Activated CD8-positive, alpha-beta memory T cell treated with anti-CD3 and anti-CD28 coated beads, Interleukin-2, amount 50 U/mL, for 1 hour (primary cell): ENCODE measurements around the gene RASSF8.

Experiments
- DNase-seq: peaks from one replicate; pipeline ENCODE4 v3.0.0-alpha.2; 2020; ENCODE audit errors: extremely low read depth

Gene RASSF8

DNA sequence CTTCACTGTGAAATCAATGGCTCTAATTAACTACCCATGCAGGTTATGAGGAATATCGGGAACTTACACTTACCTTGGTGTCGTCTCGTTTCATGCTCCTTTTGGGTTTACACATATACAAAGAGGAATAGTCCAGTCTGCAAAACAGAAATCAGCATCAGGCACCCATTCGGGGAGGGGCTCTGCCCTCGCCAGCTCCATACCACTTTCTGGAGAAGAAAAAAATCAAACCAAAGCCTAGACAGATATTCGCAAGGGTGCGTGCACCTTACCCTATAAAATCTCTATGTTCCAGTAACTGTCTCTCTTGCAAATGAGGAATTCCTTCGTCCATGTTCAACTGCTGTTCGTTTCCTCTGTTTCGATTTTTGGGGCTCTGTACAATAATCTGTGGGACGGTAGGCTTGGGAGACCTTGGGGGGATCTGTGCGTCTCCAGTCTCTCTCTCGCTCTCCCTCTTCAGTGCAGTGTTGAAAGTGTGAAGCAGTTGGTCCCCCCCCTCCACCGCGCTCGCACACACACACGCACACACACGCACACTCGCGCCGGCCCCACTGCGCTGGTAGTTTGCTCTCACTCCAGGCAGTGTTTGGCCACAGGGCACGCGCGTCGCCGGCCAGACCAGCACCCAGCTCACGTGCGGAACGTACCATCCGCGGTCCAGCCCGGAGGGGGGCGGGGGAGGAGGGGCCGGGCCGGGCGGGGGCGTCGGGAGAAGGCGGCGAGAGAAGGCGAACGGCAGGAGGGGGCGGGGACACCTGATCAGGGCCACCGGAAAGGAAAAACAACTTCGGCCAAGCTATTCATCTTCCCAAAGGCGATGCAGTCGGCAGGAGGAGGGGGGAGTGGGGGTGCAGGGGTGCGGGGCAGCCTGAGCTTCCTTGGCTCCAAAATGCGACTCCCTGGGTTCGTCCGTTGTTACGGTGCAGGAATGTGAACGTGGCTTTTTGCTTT is 166.2 kb downstream of the RASSF8 start, which contains the start of gene BHLHE41:
Gene BHLHE41, minus strand, starts transcription at position 592 of the 954 bp plus-strand sequence. Its CDS starts 258 bp downstream, at position 334.
- DNase-seq = no peak

GRCh38 chr12:26125400-26126339 is 167.2 kb downstream of the RASSF8 start:
- no peak for DNase-seq

- no peak for DNase-seq
Measured at GRCh38 chr12:26126340-26127284, 168.1 kb downstream of the RASSF8 start.

GRCh38 chr12:26127404-26127803 is 168.9 kb downstream of the RASSF8 start:
- no peak for DNase-seq

DNA sequence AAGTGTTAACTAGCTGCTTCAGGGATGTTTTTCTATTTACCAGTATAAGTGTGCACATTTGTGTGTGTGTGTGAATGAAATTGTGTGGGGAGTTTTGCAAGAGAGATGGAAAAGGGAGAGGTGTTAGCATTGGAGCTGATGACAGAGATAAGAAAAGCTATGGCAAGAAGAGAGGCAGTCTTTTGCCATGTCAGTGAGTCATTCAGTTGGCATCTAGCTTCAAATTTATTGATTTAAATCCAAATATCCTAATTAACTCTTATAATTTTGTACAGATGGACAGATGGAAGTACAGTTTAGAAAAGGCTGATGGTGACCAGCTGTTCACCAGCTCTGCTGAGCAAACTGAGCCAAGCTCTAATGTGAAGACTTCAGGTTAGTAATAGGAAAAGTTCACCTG is 169.7 kb downstream of the RASSF8 start:
- no peak for DNase-seq
